GM12878 (cell line): ENCODE data around the gene ERCC4. TPM values are rescaled to one million over a fixed set of nuclear protein-coding genes. Genes with fewer than 3 reads are reported as not detected.

ENCODE experiments used
- CBX5 ChIP-seq: sonication (generic); IDR thresholded peaks from 2 replicates; pipeline ENCODE4 v1.6.1; 2016; ENCODE audit warnings: low read depth, moderate library complexity, mild to moderate bottlenecking, inconsistent platforms
- CREM ChIP-seq: IDR thresholded peaks from 2 replicates; pipeline ENCODE4 v1.6.1; 2014; ENCODE audit warnings: antibody characterized with exemption, low read depth
- FOXM1 ChIP-seq: IDR thresholded peaks from 2 replicates; pipeline ENCODE4 v1.6.1; 2012; ENCODE audit warnings: low read depth, mild to moderate bottlenecking, inconsistent platforms, low read length, moderate library complexity
- HCFC1 ChIP-seq: fragments of 150-350 bp; IDR thresholded peaks from 2 replicates; pipeline ENCODE4 v1.6.1; 2014; ENCODE audit warnings: low read length
- NFYB ChIP-seq: IDR thresholded peaks from 2 replicates; pipeline ENCODE4 v1.6.1; 2011; ENCODE audit warnings: low read depth, mild to moderate bottlenecking, low read length, improper control_type of control experiment, moderate library complexity; ENCODE audit not compliant: insufficient read depth
- PML ChIP-seq: IDR thresholded peaks from 2 replicates; pipeline ENCODE4 v1.6.1; 2012; ENCODE audit warnings: low read length, inconsistent platforms
- POLR2A ChIP-seq: IDR thresholded peaks from 2 replicates; pipeline ENCODE4 v1.6.1; 2011; ENCODE audit warnings: low read depth, mild to moderate bottlenecking, low read length
- SRF ChIP-seq, 2 experiments: IDR thresholded peaks; 2 replicates each; pipeline ENCODE4 v1.6.1; 2011; ENCODE audit warnings: low read depth in 2 of 2, low read length in 2 of 2, mild to moderate bottlenecking in 1 of 2, moderate library complexity in 1 of 2
- TCF12 ChIP-seq: IDR thresholded peaks from 2 replicates; pipeline ENCODE4 v1.6.1; 2011; ENCODE audit warnings: low read depth, mild to moderate bottlenecking, low read length
- WRNIP1 ChIP-seq: IDR thresholded peaks from 2 replicates; pipeline ENCODE4 v1.6.1; 2011; ENCODE audit warnings: low read depth, low read length, improper control_type of control experiment, borderline replicate concordance
- polyA plus RNA-seq, 11 experiments: library from polyadenylated mRNA; depleted of rRNA in 4 of 11; unstranded in 6 of 11; stranded (reverse) in 5 of 11; fragments of >200 nt; fragmentation: Nextera tagmentation in 4 of 11; fragmentation: Illumina TruSeq in 1 of 11; extraction: Ambion mirVana in 4 of 11; extraction: Trizol in 1 of 11; gene quantifications; 1 replicate in 1 of 11; 2 replicates in 10 of 11; pipeline versions ENCODE4 v1.2.1 to v1.2.3, GENCODE V29; 2011 to 2016; ENCODE audit warnings: inconsistent platforms in 2 of 11, missing spikeins in 2 of 11, low read depth in 1 of 11
- total RNA-seq, 4 experiments: library from RNA; depleted of rRNA in 3 of 4; stranded (reverse); fragments of >200 nt in 3 of 4; fragmentation: Illumina TruSeq in 1 of 4; extraction: Trizol in 1 of 4; gene quantifications; 2 replicates each; pipeline versions ENCODE4 v1.2.1 to v1.2.3, GENCODE V29; 2013 to 2021
- TF ChIP-seq, protein P1 (sequence below): fragments of 450-650 bp; IDR thresholded peaks from 2 replicates; pipeline ENCODE4 v1.6.1; 2014; ENCODE audit warnings: mild to moderate bottlenecking
- TF ChIP-seq, protein P2 (sequence below): fragments of 450-650 bp; IDR thresholded peaks from 2 replicates; pipeline ENCODE4 v1.6.1; 2017; ENCODE audit warnings: mild to moderate bottlenecking, moderate library complexity
- TF ChIP-seq, protein P3 (sequence below): fragments of 450-650 bp; IDR thresholded peaks from 2 replicates; pipeline ENCODE4 v1.6.1; 2016; ENCODE audit warnings: mild to moderate bottlenecking, moderate library complexity, borderline replicate concordance
- TF ChIP-seq, protein P4 (sequence below): fragments of 450-650 bp; IDR thresholded peaks from 2 replicates; pipeline ENCODE4 v1.6.1; 2016; ENCODE audit warnings: mild to moderate bottlenecking

Gene ERCC4
- total and polyA plus RNA-seq, 10 of the 15 experiments (the other 5 are each of a cell fraction or from before 2014, with no cell fraction given), result 4.7 to 24.6 (median 8.9) TPM

- TF ChIP-seq WRNIP1, result no peak
- no peak for TF ChIP-seq HCFC1
- TF ChIP-seq, protein P1, sequence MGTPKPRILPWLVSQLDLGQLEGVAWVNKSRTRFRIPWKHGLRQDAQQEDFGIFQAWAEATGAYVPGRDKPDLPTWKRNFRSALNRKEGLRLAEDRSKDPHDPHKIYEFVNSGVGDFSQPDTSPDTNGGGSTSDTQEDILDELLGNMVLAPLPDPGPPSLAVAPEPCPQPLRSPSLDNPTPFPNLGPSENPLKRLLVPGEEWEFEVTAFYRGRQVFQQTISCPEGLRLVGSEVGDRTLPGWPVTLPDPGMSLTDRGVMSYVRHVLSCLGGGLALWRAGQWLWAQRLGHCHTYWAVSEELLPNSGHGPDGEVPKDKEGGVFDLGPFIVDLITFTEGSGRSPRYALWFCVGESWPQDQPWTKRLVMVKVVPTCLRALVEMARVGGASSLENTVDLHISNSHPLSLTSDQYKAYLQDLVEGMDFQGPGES, result no peak
- TF ChIP-seq, protein P2, sequence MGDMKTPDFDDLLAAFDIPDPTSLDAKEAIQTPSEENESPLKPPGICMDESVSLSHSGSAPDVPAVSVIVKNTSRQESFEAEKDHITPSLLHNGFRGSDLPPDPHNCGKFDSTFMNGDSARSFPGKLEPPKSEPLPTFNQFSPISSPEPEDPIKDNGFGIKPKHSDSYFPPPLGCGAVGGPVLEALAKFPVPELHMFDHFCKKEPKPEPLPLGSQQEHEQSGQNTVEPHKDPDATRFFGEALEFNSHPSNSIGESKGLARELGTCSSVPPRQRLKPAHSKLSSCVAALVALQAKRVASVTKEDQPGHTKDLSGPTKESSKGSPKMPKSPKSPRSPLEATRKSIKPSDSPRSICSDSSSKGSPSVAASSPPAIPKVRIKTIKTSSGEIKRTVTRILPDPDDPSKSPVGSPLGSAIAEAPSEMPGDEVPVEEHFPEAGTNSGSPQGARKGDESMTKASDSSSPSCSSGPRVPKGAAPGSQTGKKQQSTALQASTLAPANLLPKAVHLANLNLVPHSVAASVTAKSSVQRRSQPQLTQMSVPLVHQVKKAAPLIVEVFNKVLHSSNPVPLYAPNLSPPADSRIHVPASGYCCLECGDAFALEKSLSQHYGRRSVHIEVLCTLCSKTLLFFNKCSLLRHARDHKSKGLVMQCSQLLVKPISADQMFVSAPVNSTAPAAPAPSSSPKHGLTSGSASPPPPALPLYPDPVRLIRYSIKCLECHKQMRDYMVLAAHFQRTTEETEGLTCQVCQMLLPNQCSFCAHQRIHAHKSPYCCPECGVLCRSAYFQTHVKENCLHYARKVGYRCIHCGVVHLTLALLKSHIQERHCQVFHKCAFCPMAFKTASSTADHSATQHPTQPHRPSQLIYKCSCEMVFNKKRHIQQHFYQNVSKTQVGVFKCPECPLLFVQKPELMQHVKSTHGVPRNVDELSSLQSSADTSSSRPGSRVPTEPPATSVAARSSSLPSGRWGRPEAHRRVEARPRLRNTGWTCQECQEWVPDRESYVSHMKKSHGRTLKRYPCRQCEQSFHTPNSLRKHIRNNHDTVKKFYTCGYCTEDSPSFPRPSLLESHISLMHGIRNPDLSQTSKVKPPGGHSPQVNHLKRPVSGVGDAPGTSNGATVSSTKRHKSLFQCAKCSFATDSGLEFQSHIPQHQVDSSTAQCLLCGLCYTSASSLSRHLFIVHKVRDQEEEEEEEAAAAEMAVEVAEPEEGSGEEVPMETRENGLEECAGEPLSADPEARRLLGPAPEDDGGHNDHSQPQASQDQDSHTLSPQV, result no peak
- TF ChIP-seq, protein P3, sequence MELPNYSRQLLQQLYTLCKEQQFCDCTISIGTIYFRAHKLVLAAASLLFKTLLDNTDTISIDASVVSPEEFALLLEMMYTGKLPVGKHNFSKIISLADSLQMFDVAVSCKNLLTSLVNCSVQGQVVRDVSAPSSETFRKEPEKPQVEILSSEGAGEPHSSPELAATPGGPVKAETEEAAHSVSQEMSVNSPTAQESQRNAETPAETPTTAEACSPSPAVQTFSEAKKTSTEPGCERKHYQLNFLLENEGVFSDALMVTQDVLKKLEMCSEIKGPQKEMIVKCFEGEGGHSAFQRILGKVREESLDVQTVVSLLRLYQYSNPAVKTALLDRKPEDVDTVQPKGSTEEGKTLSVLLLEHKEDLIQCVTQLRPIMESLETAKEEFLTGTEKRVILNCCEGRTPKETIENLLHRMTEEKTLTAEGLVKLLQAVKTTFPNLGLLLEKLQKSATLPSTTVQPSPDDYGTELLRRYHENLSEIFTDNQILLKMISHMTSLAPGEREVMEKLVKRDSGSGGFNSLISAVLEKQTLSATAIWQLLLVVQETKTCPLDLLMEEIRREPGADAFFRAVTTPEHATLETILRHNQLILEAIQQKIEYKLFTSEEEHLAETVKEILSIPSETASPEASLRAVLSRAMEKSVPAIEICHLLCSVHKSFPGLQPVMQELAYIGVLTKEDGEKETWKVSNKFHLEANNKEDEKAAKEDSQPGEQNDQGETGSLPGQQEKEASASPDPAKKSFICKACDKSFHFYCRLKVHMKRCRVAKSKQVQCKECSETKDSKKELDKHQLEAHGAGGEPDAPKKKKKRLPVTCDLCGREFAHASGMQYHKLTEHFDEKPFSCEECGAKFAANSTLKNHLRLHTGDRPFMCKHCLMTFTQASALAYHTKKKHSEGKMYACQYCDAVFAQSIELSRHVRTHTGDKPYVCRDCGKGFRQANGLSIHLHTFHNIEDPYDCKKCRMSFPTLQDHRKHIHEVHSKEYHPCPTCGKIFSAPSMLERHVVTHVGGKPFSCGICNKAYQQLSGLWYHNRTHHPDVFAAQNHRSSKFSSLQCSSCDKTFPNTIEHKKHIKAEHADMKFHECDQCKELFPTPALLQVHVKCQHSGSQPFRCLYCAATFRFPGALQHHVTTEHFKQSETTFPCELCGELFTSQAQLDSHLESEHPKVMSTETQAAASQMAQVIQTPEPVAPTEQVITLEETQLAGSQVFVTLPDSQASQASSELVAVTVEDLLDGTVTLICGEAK, result no peak
- TF ChIP-seq SRF (IDR thresholded peaks at IDR 0.05; ENCODE audit: low read depth in 2 of 2, low read length in 2 of 2), result peak in 1 of 2 experiments; percentile 52; a peak in 1 of 4 replicates
- 0 out of 2 replicates have a peak, but pooled peaks have one; percentile 40 for TF ChIP-seq CREM
- TF ChIP-seq, protein P4, sequence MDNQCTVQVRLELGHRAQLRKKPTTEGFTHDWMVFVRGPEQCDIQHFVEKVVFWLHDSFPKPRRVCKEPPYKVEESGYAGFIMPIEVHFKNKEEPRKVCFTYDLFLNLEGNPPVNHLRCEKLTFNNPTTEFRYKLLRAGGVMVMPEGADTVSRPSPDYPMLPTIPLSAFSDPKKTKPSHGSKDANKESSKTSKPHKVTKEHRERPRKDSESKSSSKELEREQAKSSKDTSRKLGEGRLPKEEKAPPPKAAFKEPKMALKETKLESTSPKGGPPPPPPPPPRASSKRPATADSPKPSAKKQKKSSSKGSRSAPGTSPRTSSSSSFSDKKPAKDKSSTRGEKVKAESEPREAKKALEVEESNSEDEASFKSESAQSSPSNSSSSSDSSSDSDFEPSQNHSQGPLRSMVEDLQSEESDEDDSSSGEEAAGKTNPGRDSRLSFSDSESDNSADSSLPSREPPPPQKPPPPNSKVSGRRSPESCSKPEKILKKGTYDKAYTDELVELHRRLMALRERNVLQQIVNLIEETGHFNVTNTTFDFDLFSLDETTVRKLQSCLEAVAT, result peak; percentile 67; the same call in 1 of the 2 replicates
- peak; percentile 18 for TF ChIP-seq FOXM1
- peak; percentile 87 for TF ChIP-seq TCF12
- 0 out of 2 replicates have a peak, but pooled peaks have one; percentile 18 for TF ChIP-seq POLR2A
- TF ChIP-seq NFYB, result 0 out of 2 replicates have a peak, but pooled peaks have one; percentile 15
- TF ChIP-seq PML, result no peak
- no peak for TF ChIP-seq CBX5
Observed at GRCh38 chr16:13957197-13958078, 37.5 kb downstream of the ERCC4 start (continued).
